ENCODE measurements around the gene KDM3B.
"Not testable (repeated sequence)": the region's sequence is repeated elsewhere in the genome, so short reads cannot be mapped to it uniquely, and the experiment has no call there.

KDM3B gene

GRCh38 chr5:138349852-138350562, 2.5 kb upstream of the KDM3B start:
- no peak for DNase-seq

- DNase-seq = no peak
These were observed 2.0 kb upstream of the KDM3B start for GRCh38 chr5:138350563-138350890.

GRCh38 chr5:138351056-138351455, 1.4 kb upstream of the KDM3B start:
- DNase-seq = no peak

GRCh38 chr5:138351517-138351916, 968 bp upstream of the KDM3B start:
- no peak for DNase-seq

GRCh38 chr5:138352722-138353559, 456 bp downstream of the KDM3B start:
- peak; percentile 80 for DNase-seq

GRCh38 chr5:138353560-138354080, 1.1 kb downstream of the KDM3B start:
- peak; percentile 42 for DNase-seq

GRCh38 chr5:138354387-138354786, 1.9 kb downstream of the KDM3B start:
- DNase-seq = no peak

GRCh38 chr5:138354926-138355378, 2.5 kb downstream of the KDM3B start:
- peak; percentile 80 for DNase-seq

- no peak for DNase-seq
These were observed 7.1 kb downstream of the KDM3B start for GRCh38 chr5:138359621-138360020.

GRCh38 chr5:138360941-138361452, 8.5 kb downstream of the KDM3B start:
- DNase-seq = no peak

GRCh38 chr5:138364576-138364975, 12.1 kb downstream of the KDM3B start:
- DNase-seq = no peak

- DNase-seq = no peak
These were observed 14.3 kb downstream of the KDM3B start for GRCh38 chr5:138366632-138367382.

- no peak for DNase-seq
These were observed 16.8 kb downstream of the KDM3B start for GRCh38 chr5:138369261-138369660.

- DNase-seq = no peak
These were observed 17.2 kb downstream of the KDM3B start for GRCh38 chr5:138369706-138370105.

- DNase-seq = no peak
These were observed 18.1 kb downstream of the KDM3B start for GRCh38 chr5:138370537-138370936.

- no peak for DNase-seq
These were observed 19.0 kb downstream of the KDM3B start for GRCh38 chr5:138371454-138371853.

- DNase-seq = no peak
These were observed 19.7 kb downstream of the KDM3B start for GRCh38 chr5:138372225-138372624.

- DNase-seq = no peak
These were observed 20.2 kb downstream of the KDM3B start for GRCh38 chr5:138372653-138373052.

- DNase-seq = no peak
These were observed 29.9 kb downstream of the KDM3B start for GRCh38 chr5:138382347-138382746.

- DNase-seq = no peak
These were observed 33.2 kb downstream of the KDM3B start for GRCh38 chr5:138385660-138386059.

GRCh38 chr5:138386290-138386689, 33.8 kb downstream of the KDM3B start:
- DNase-seq = no peak

GRCh38 chr5:138389332-138389731, 36.8 kb downstream of the KDM3B start:
- no peak for DNase-seq

- not testable (repeated sequence) for DNase-seq
These were observed 37.4 kb downstream of the KDM3B start for GRCh38 chr5:138389911-138390310.
